ENCODE results near the gene EPN2. TPM values are rescaled to one million over a fixed set of nuclear protein-coding genes. Genes with fewer than 3 reads are reported as not detected.

The EPN2 gene
- polyA plus RNA-seq, 1 experiment, result 21.2 TPM

DNA sequence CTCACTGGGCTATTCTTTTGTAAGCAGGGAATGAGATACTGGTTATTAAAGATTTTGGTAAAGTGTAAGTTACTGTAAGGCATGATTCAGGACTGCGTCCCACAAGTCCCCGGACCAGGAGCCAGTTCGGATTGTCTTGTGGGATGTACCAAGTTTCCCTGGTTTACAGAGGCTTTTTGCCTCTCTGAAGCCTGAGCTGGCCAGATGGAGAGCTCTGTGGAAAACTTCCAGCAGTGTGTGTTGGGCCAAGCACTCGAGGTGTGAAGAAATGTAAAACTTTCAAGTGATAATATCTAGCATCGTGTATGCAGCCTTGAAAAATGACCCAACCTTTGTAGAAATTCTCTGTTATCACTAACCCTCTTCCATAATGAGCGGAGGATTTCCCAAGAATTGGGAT lies 2.4 kb downstream of the EPN2 start:
- ChIA-PET CTCF (interaction anchor here (1.2 to 1.7 kb wide), 2 partner anchors 8 to 9 kb away, joined by 3 read pairs; no protein-coding TSS in a partner anchor), POLR2A (no interaction called here)
- peaks cover 3% of the 10 kb centered on the region for H3K36me3 ChIP-seq (ENCODE audit: control insufficient read depth, insufficient read depth, low read length)
- H3K27me3 ChIP-seq (ENCODE audit: control insufficient read depth, insufficient read depth, low read length), result no peaks in the 10 kb centered on the region
- H3K4me3 ChIP-seq (ENCODE audit: low read depth, low read length), result no peak overlapping the region
- no peak for TF ChIP-seq CTCF (IDR thresholded peaks at IDR 0.05; ENCODE audit: insufficient read depth, low read depth, low read length)
- DNase-seq (ENCODE audit: low read depth), result no peak

DNA sequence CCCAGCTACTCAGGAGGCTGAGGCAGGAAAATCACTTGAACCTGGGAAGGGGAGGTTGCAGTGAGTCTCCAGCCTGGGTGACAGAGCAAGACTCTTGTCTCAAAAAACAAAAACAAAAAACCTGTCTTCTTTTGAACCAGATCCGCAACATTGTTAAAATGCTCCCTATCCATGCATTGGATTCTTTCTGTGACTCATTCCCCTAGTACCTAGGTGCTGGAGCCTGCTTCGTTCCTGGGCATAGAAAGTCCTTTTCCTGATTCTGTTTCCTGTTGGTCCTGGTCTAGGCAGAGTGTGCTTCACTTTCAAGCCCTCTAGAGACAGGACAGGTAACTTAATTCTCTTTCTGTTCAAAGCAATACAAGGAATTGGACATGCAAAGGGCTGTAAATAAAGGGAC lies 5.2 kb downstream of the EPN2 start:
- H3K36me3 ChIP-seq (ENCODE audit: control insufficient read depth, insufficient read depth, low read length), result peaks cover 4% of the 10 kb centered on the region

GRCh38 chr17:19242926-19243325 lies 5.8 kb downstream of the EPN2 start:
- no peaks in the 10 kb centered on the region for H3K27me3 ChIP-seq (ENCODE audit: control insufficient read depth, insufficient read depth, low read length)
- DNase-seq (ENCODE audit: low read depth), result no peak
- ChIA-PET CTCF (no interaction called here), POLR2A (no interaction called here)
- H3K36me3 ChIP-seq (ENCODE audit: control insufficient read depth, insufficient read depth, low read length), result peaks cover 4% of the 10 kb centered on the region
- no peak for TF ChIP-seq CTCF (IDR thresholded peaks at IDR 0.05; ENCODE audit: insufficient read depth, low read depth, low read length)
- no peak overlapping the region for H3K4me3 ChIP-seq (ENCODE audit: low read depth, low read length)

More for the DNA sequence above, 5.2 kb downstream of the EPN2 start:
- Histone ChIP-seq H3K4me3 (ENCODE audit: low read depth, low read length) (no peak overlapping the region), H3K27me3 (ENCODE audit: control insufficient read depth, insufficient read depth, low read length) (no peaks in the 10 kb centered on the region)
- no peak for TF ChIP-seq CTCF (IDR thresholded peaks at IDR 0.05; ENCODE audit: insufficient read depth, low read depth, low read length)
- DNase-seq (ENCODE audit: low read depth), result no peak
- ChIA-PET CTCF (interaction anchor here (0.6 kb wide), 1 partner anchor 774 kb away, joined by 3 read pairs; no protein-coding TSS in a partner anchor), POLR2A (no interaction called here)

- no peaks in the 10 kb centered on the region for H3K27me3 ChIP-seq (ENCODE audit: control insufficient read depth, insufficient read depth, low read length)
- H3K4me3 ChIP-seq (ENCODE audit: low read depth, low read length), result no peak overlapping the region
- CTCF ChIA-PET, result no interaction called here
- peaks cover 4% of the 10 kb centered on the region for H3K36me3 ChIP-seq (ENCODE audit: control insufficient read depth, insufficient read depth, low read length)
- POLR2A ChIA-PET, result no interaction called here
- no peak for TF ChIP-seq CTCF (IDR thresholded peaks at IDR 0.05; ENCODE audit: insufficient read depth, low read depth, low read length)
- DNase-seq (ENCODE audit: low read depth), result no peak
Measured at GRCh38 chr17:19243838-19244237, 6.7 kb downstream of the EPN2 start.

DNA sequence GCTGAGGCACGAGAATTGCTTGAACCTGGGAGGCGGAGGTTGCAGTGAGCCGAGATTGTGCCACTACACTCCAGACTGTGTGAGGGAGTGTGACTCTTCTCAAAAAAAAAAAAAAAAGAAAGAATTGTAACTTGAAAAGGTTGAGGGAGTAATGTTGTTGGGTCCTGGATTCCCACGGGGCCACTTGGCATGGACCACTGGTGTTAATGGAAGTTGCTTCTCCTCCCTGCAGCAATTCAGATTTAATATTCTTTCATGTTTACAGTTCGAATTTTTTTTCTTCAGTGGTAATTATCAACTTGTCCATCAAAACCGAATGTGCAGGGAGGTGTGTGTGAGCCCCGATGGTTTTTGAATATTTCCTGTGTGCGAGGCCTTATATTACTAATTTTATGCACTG lies 7.2 kb downstream of the EPN2 start:
- ChIA-PET CTCF (no interaction called here), POLR2A (no interaction called here)
- no peak for TF ChIP-seq CTCF (IDR thresholded peaks at IDR 0.05; ENCODE audit: insufficient read depth, low read depth, low read length)

More for the DNA sequence above, 7.2 kb downstream of the EPN2 start:
- H3K27me3 ChIP-seq (ENCODE audit: control insufficient read depth, insufficient read depth, low read length), result no peaks in the 10 kb centered on the region
- no peak overlapping the region for H3K4me3 ChIP-seq (ENCODE audit: low read depth, low read length)
- peaks cover 4% of the 10 kb centered on the region for H3K36me3 ChIP-seq (ENCODE audit: control insufficient read depth, insufficient read depth, low read length)
- no peak for DNase-seq (ENCODE audit: low read depth)

Measured in BJ (cell line).